Measurements from ENCODE around the gene GLP1R. TPM values are rescaled to one million over a fixed set of nuclear protein-coding genes. Genes with fewer than 3 reads are reported as not detected.

GLP1R gene
- total RNA-seq, 1 experiment from 2014 or later = 0.85 TPM

- H2AFZ ChIP-seq (ENCODE audit: low read length) = no peak overlapping the region
- no peak overlapping the region for H2BK15ac ChIP-seq (ENCODE audit: low read depth, low read length)
- no peak overlapping the region for H3T11ph ChIP-seq (ENCODE audit: low read length)
- H3K4me3 Mint-ChIP-seq = no peak overlapping the region
- no peak overlapping the region for H3K18ac ChIP-seq (ENCODE audit: insufficient read length, low read depth, low read length)
- H3K27me3 Mint-ChIP-seq (ENCODE audit: low read depth) = peaks cover 33% of the 10 kb centered on the region
- TF ChIP-seq CTCF (conservative IDR thresholded peaks at IDR 0.05) = no peak
- H2AK5ac ChIP-seq (ENCODE audit: insufficient read length, low read length) = no peak overlapping the region
- no peak overlapping the region for H3K23ac ChIP-seq (ENCODE audit: insufficient read length, low read depth, low read length)
- H3K23me2 ChIP-seq (ENCODE audit: insufficient read length, low read depth, low read length, poor library complexity, severe bottlenecking) = no peaks in the 10 kb centered on the region
- H3K4me1 Mint-ChIP-seq = peaks cover 9 to 13% of the 10 kb centered on the region in 2 experiments; a peak in 3 of 4 replicates
- H3K79me1 ChIP-seq (ENCODE audit: insufficient read depth, low read depth, low read length, poor library complexity, severe bottlenecking) = no peaks in the 10 kb centered on the region
- no peaks in the 10 kb centered on the region for H3K4me1 ChIP-seq (ENCODE audit: insufficient read depth, low read length)
- no peak overlapping the region for H3K4ac ChIP-seq (ENCODE audit: low read depth, low read length)
- no peak overlapping the region for H4K91ac ChIP-seq (ENCODE audit: insufficient read length, low read depth, low read length)
- H3K14ac ChIP-seq (ENCODE audit: insufficient read depth, low read length) = no peak overlapping the region; the same call in 1 of the 2 replicates
- H4K5ac ChIP-seq (ENCODE audit: insufficient read length, low read depth, low read length) = no peak overlapping the region
- no peak overlapping the region for H3K9ac ChIP-seq (ENCODE audit: extremely low read depth, insufficient read length, low read length)
- H2BK20ac ChIP-seq (ENCODE audit: low read depth, low read length, poor library complexity, severe bottlenecking) = no peak overlapping the region
- H3K79me2 ChIP-seq (ENCODE audit: insufficient read depth, low read length) = no peaks in the 10 kb centered on the region
- H3K36me3 Mint-ChIP-seq (ENCODE audit: insufficient read depth in 1 of 3, low read depth in 3 of 3) = no peaks in the 10 kb centered on the region
- H3K9me3 Mint-ChIP-seq = no peaks in the 10 kb centered on the region
- H2BK120ac ChIP-seq (ENCODE audit: low read depth, low read length, poor library complexity, severe bottlenecking) = no peak overlapping the region
- WGBS (ENCODE audit: extremely low coverage, insufficient read length, low lambda C conversion rate) = no CpG with 5 or more reads among the region's 3 CpGs
- no peak overlapping the region for H4K8ac ChIP-seq (replicated peaks; ENCODE audit: insufficient read length, low read depth, low read length)
- no peak overlapping the region for H3K27ac ChIP-seq (ENCODE audit: insufficient read length, low read depth, low read length)
- no peaks in the 10 kb centered on the region for H4K20me1 ChIP-seq (ENCODE audit: control insufficient read depth, insufficient read depth, insufficient read length)
- H3K27me3 ChIP-seq (ENCODE audit: insufficient read depth, low read length) = no peaks in the 10 kb centered on the region
- no peak for DNase-seq
- no peaks in the 10 kb centered on the region for H3K9me3 ChIP-seq (ENCODE audit: control insufficient read depth, low read depth, low read length)
- H3K4me2 ChIP-seq (ENCODE audit: insufficient read depth, insufficient read length, low read length) = no peak overlapping the region
- no peak overlapping the region for H2BK12ac ChIP-seq (ENCODE audit: insufficient read length, low read depth, low read length)
- no peak overlapping the region for H3K56ac ChIP-seq (ENCODE audit: insufficient read length, low read depth, low read length)
- H3K27ac Mint-ChIP-seq = peak overlapping the region in 2 of 3 experiments; percentile 62 to 75; a peak in 2 of 7 replicates
- H2BK5ac ChIP-seq (ENCODE audit: insufficient read length, low read length) = no peak overlapping the region
Observed at GRCh38 chr6:39007575-39007974, 41.0 kb upstream of the GLP1R start.
